GM12878 (cell line): ENCODE data around the gene ZNF22. TPM values are rescaled to one million over a fixed set of nuclear protein-coding genes. Genes with fewer than 3 reads are reported as not detected.

Source experiments
- ATAC-seq: fragments of 200-7000 bp; cut with Tn5 transposase; 3 replicates; pipeline ENCODE4 v1.9.1; 2020; ENCODE audit warnings: mild to moderate bottlenecking, moderate library complexity
- BruUV-seq: library from RNA; stranded (reverse); fragments of 400-500 nt; replicated peaks from 2 replicates; lab custom pipeline; 2021; lab: Mats Ljungman, UMichigan
- CTCF ChIA-PET: fragments of 300-600 bp; sonication (Branson Sonifier 250); formaldehyde crosslinking; extraction: SDS; loops from one replicate; lab custom pipeline; 2021; ENCODE audit warnings: inconsistent platforms; lab: Yijun Ruan, JAX
- POLR2A ChIA-PET: fragments of 350-600 bp; formaldehyde crosslinking; extraction: SDS; loops from one replicate; lab custom pipeline; 2021; ENCODE audit warnings: inconsistent platforms; lab: Charles Lee
- RAD21 ChIA-PET: fragments of 300-600 bp; sonication (Branson Sonifier 250); formaldehyde crosslinking; loops from one replicate; lab custom pipeline; 2023; ENCODE audit warnings: antibody characterized with exemption; ENCODE audit not compliant: unreplicated experiment; lab: Charles Lee
- SMC1A ChIA-PET: fragments of 300-600 bp; sonication (Branson Sonifier 250); formaldehyde crosslinking; loops from one replicate; lab custom pipeline; 2023; ENCODE audit not compliant: unreplicated experiment, uncharacterized antibody; lab: Charles Lee
- DNase-seq: peaks from one replicate; pipeline ENCODE4 v3.0.0-alpha.2; 2011; ENCODE audit warnings: low read depth, low spot score
- FAIRE-seq: peaks from 3 replicates; lab custom pipeline; 2011; peaks lifted over from hg19 to GRCh38; lab: Jason Lieb, UNC
- H2AFZ ChIP-seq: 2 replicates; pipeline ENCODE4 v1.6.0; 2011; ENCODE audit warnings: low read depth, low read length, control low read depth; ENCODE audit not compliant: control insufficient read depth
- H3K27ac ChIP-seq: 2 replicates; pipeline ENCODE4 v1.5.1; 2011; ENCODE audit warnings: control low read depth; ENCODE audit not compliant: control insufficient read depth, insufficient read depth
- H3K27me3 ChIP-seq, 2 experiments: replicated peaks in 1 of 2; 2 replicates each; pipeline versions ENCODE4 v1.6.0 to v1.6.1; 2011; ENCODE audit warnings: low read length in 1 of 2; ENCODE audit not compliant: control insufficient read depth in 2 of 2, insufficient read depth in 2 of 2
- H3K36me3 ChIP-seq, 2 experiments: 2 replicates each; pipeline ENCODE4 v1.5.1; 2011; ENCODE audit warnings: low read length in 1 of 2; ENCODE audit not compliant: control insufficient read depth in 2 of 2, insufficient read depth in 2 of 2
- H3K4me1 ChIP-seq: 2 replicates; pipeline ENCODE4 v1.6.1; 2011; ENCODE audit warnings: mild to moderate bottlenecking, low read length, moderate library complexity, mixed read lengths; ENCODE audit not compliant: control insufficient read depth, insufficient read depth
- H3K4me2 ChIP-seq: 2 replicates; pipeline ENCODE4 v1.6.0; 2011; ENCODE audit warnings: control low read depth; ENCODE audit not compliant: control insufficient read depth, insufficient read depth
- H3K4me3 ChIP-seq: fragments of 200-600 bp; sonication (generic); 2 replicates; pipeline ENCODE4 v1.5.1; 2016
- H3K79me2 ChIP-seq: 2 replicates; pipeline ENCODE4 v1.6.0; 2011; ENCODE audit warnings: low read length; ENCODE audit not compliant: control insufficient read depth, insufficient read depth
- H3K9ac ChIP-seq: 2 replicates; pipeline ENCODE4 v1.8.0; 2011; ENCODE audit warnings: low read length, control low read depth, mixed read lengths; ENCODE audit not compliant: control insufficient read depth, insufficient read depth
- H3K9me3 ChIP-seq: replicated peaks from 3 replicates; pipeline ENCODE4 v1.5.1; 2011; ENCODE audit warnings: mild to moderate bottlenecking, low read length; ENCODE audit not compliant: control insufficient read depth, insufficient read depth
- H4K20me1 ChIP-seq: 2 replicates; pipeline ENCODE4 v1.6.0; 2011; ENCODE audit not compliant: control insufficient read depth, insufficient read depth
- ASH2L ChIP-seq: fragments of 300-600, 200-600 bp; sonication (generic); IDR thresholded peaks from 2 replicates; pipeline ENCODE4 v1.6.1; 2017; ENCODE audit warnings: low read depth, mild to moderate bottlenecking, borderline replicate concordance
- CBX3 ChIP-seq: fragments of 200-600 bp; sonication (generic); IDR thresholded peaks from 2 replicates; pipeline ENCODE4 v1.6.1; 2016; ENCODE audit warnings: low read depth, borderline replicate concordance
- CEBPB ChIP-seq, 2 experiments: fragments of 150-350 bp in 1 of 2; IDR thresholded peaks; 2 replicates each; pipeline ENCODE4 v1.6.1; 2012 to 2014; ENCODE audit warnings: low read depth in 2 of 2, low read length in 2 of 2, borderline replicate concordance in 1 of 2, inconsistent platforms in 1 of 2
- FOS ChIP-seq: IDR thresholded peaks from 3 replicates; pipeline ENCODE4 v1.6.1; 2011; ENCODE audit warnings: borderline replicate concordance; ENCODE audit not compliant: insufficient read length; ENCODE audit errors: extremely low read depth
- GABPA ChIP-seq: IDR thresholded peaks from 2 replicates; pipeline ENCODE4 v1.6.1; 2014; ENCODE audit warnings: antibody characterized with exemption, low read depth, mild to moderate bottlenecking, inconsistent platforms
- GATAD2B ChIP-seq: fragments of 450-650 bp; conservative IDR thresholded peaks from 2 replicates; pipeline ENCODE4 v1.6.1; 2017; ENCODE audit warnings: low read depth, mild to moderate bottlenecking, moderate library complexity
- NKRF ChIP-seq: fragments of 450-650 bp; conservative IDR thresholded peaks from 2 replicates; pipeline ENCODE4 v1.6.1; 2017; ENCODE audit warnings: mild to moderate bottlenecking, moderate library complexity
- POLR2AphosphoS5 ChIP-seq: IDR thresholded peaks from 2 replicates; pipeline ENCODE4 v1.6.1; 2011; ENCODE audit warnings: mild to moderate bottlenecking, low read length, inconsistent platforms
- SKIL ChIP-seq: fragments of 450-650 bp; IDR thresholded peaks from 2 replicates; pipeline ENCODE4 v1.6.1; 2017; ENCODE audit warnings: mild to moderate bottlenecking, low read depth, inconsistent platforms; ENCODE audit not compliant: poor library complexity, severe bottlenecking
- STAT1 ChIP-seq: fragments of 450-650 bp; conservative IDR thresholded peaks from 2 replicates; pipeline ENCODE4 v1.6.1; 2014; ENCODE audit warnings: antibody characterized with exemption, mild to moderate bottlenecking
- in situ Hi-C: fragments of 300-500 bp; cut with MboI; formaldehyde crosslinking; loops from 9 replicates; pipeline ENCODE4 v1.14.3; 2018; ENCODE audit warnings: mixed read lengths
- intact Hi-C: fragments of 100-400 bp; cut with micrococcal nuclease; formaldehyde crosslinking; loops from one replicate; pipeline ENCODE4 v1.14.2; 2022; ENCODE audit not compliant: unreplicated experiment
- polyA plus RNA-seq, 11 experiments: library from polyadenylated mRNA; depleted of rRNA in 4 of 11; unstranded in 6 of 11; stranded (reverse) in 5 of 11; fragments of >200 nt; fragmentation: Nextera tagmentation in 4 of 11; fragmentation: Illumina TruSeq in 1 of 11; extraction: Ambion mirVana in 4 of 11; extraction: Trizol in 1 of 11; gene quantifications; 1 replicate in 1 of 11; 2 replicates in 10 of 11; pipeline versions ENCODE4 v1.2.1 to v1.2.3, GENCODE V29; 2011 to 2016; ENCODE audit warnings: inconsistent platforms in 2 of 11, missing spikeins in 2 of 11, low read depth in 1 of 11
- total RNA-seq, 4 experiments: library from RNA; depleted of rRNA in 3 of 4; stranded (reverse); fragments of >200 nt in 3 of 4; fragmentation: Illumina TruSeq in 1 of 4; extraction: Trizol in 1 of 4; gene quantifications; 2 replicates each; pipeline versions ENCODE4 v1.2.1 to v1.2.3, GENCODE V29; 2013 to 2021
- TF ChIP-seq, protein P1 (sequence below): fragments of 450-650 bp; IDR thresholded peaks from 2 replicates; pipeline ENCODE4 v1.6.1; 2017; ENCODE audit warnings: mild to moderate bottlenecking, moderate library complexity

Gene ZNF22
- total and polyA plus RNA-seq, 10 of the 15 experiments (the other 5 are each of a cell fraction or from before 2014, with no cell fraction given) = 31.1 to 74.4 (median 43.8) TPM

DNA sequence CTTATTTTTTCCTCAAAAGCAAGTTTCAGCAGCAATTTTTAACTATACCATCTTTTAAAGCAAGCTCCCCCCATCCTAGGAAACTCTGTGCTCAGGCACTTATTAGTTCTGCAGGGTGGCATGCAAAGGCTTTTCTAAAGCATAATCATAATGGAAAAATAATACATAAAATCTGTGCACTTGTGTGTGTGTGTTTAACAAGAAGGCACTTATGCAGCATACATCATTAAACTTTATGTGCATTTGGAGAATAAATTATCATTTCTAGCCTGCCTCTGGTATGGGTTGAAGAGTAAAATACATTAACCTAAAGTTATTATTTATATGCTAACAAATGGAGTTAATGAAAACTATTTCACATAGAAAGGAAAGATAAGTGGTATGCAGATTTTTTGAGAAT, 46.7 kb upstream of the ZNF22 start:
- H2AFZ ChIP-seq = no peak overlapping the region
- H3K27me3 ChIP-seq = no peaks in the 10 kb centered on the region
- no peaks in the 10 kb centered on the region for H3K9me3 ChIP-seq
- no peaks in the 10 kb centered on the region for H4K20me1 ChIP-seq
- ChIA-PET SMC1A (interaction anchor here (0.6 to 3.4 kb wide), 5 partner anchors 9 to 639 kb away, joined by 3 to 22 read pairs (median 5); no protein-coding TSS in a partner anchor), RAD21 (interaction anchor here (1.6 kb wide), 1 partner anchor 13 kb away, joined by 4 read pairs; no protein-coding TSS in a partner anchor), CTCF (interaction anchor here (1.3 to 6.0 kb wide), 3 partner anchors 10 to 21 kb away, joined by 5 to 40 read pairs (median 6); no protein-coding TSS in a partner anchor), POLR2A (no interaction called here)
- intact Hi-C loops = no loop called here
- no peak overlapping the region for H3K9ac ChIP-seq
- ATAC-seq (no peak), DNase-seq (no peak), FAIRE-seq (no peak)
- no peak overlapping the region for H3K27ac ChIP-seq
- no peak for TF ChIP-seq STAT1
- TF ChIP-seq CBX3 = no peak
- no peak for TF ChIP-seq NKRF
- TF ChIP-seq FOS = no peak
- TF ChIP-seq ASH2L = no peak
- TF ChIP-seq, protein P1, sequence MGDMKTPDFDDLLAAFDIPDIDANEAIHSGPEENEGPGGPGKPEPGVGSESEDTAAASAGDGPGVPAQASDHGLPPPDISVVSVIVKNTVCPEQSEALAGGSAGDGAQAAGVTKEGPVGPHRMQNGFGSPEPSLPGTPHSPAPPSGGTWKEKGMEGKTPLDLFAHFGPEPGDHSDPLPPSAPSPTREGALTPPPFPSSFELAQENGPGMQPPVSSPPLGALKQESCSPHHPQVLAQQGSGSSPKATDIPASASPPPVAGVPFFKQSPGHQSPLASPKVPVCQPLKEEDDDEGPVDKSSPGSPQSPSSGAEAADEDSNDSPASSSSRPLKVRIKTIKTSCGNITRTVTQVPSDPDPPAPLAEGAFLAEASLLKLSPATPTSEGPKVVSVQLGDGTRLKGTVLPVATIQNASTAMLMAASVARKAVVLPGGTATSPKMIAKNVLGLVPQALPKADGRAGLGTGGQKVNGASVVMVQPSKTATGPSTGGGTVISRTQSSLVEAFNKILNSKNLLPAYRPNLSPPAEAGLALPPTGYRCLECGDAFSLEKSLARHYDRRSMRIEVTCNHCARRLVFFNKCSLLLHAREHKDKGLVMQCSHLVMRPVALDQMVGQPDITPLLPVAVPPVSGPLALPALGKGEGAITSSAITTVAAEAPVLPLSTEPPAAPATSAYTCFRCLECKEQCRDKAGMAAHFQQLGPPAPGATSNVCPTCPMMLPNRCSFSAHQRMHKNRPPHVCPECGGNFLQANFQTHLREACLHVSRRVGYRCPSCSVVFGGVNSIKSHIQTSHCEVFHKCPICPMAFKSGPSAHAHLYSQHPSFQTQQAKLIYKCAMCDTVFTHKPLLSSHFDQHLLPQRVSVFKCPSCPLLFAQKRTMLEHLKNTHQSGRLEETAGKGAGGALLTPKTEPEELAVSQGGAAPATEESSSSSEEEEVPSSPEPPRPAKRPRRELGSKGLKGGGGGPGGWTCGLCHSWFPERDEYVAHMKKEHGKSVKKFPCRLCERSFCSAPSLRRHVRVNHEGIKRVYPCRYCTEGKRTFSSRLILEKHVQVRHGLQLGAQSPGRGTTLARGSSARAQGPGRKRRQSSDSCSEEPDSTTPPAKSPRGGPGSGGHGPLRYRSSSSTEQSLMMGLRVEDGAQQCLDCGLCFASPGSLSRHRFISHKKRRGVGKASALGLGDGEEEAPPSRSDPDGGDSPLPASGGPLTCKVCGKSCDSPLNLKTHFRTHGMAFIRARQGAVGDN = no peak
- TF ChIP-seq GABPA = no peak
- TF ChIP-seq POLR2AphosphoS5 = no peak
- TF ChIP-seq SKIL = no peak
- no peak for TF ChIP-seq CEBPB (IDR thresholded peaks at IDR 0.05; ENCODE audit: borderline replicate concordance in 1 of 2, low read depth in 2 of 2, low read length in 2 of 2)
- no peak for TF ChIP-seq GATAD2B
- H3K4me2 ChIP-seq = no peak overlapping the region
- in situ Hi-C loops = loop anchor here (25.0 kb wide), 1 partner anchor 1792 kb away; no protein-coding TSS in a partner anchor
- H3K4me1 ChIP-seq = peaks cover 24% of the 10 kb centered on the region
- BruUV-seq = no TSS peak
- no peaks in the 10 kb centered on the region for H3K36me3 ChIP-seq
- H3K79me2 ChIP-seq = peaks cover 17% of the 10 kb centered on the region
- no peak overlapping the region for H3K4me3 ChIP-seq
